Measurements from ENCODE around the gene CCDC85B. TPM values are rescaled to one million over a fixed set of nuclear protein-coding genes. Genes with fewer than 3 reads are reported as not detected.
"Not testable (repeated sequence)": the region's sequence is repeated elsewhere in the genome, so short reads cannot be mapped to it uniquely, and the experiment has no call there.

Gene CCDC85B
- total RNA-seq (ENCODE audit: insufficient read depth, low replicate concordance): 8.4 TPM

DNA sequence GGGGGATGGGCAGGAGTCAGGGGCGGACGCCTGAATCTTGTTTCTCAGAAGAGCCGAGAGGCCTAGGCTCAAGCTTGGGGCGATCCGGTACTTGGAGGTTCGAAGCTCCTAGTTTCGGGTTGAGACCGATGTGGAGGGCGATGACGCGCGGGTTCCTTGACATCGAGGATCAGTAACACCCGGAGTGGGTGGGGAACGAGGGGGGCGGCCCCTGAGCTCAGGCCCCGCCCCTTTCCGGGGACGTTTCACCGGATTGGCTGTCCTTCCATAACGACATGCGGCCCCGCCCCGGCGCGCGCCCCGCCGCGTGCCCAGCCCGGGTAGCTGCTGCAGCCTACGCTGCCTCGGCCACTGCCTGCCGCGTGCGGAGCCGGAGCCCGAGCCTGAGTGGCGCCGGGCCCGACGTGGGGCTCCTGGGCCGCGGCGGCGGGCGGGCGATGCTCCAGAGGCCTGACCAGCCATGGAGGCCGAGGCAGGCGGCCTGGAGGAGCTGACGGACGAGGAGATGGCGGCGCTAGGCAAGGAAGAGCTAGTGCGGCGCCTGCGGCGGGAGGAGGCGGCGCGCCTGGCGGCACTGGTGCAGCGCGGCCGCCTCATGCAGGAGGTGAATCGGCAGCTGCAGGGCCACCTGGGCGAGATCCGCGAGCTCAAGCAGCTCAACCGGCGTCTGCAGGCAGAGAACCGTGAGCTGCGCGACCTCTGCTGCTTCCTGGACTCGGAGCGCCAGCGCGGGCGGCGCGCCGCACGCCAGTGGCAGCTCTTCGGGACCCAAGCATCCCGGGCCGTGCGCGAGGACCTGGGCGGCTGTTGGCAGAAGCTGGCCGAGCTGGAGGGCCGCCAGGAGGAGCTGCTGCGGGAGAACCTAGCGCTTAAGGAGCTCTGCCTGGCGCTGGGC, at the start of gene CCDC85B:
CCDC85B (plus strand) TSS at position 350 of the 895 bp plus-strand sequence; CDS start at position 461, 111 bp downstream.
- DNase-seq (ENCODE audit: low spot score): peak; percentile 98

DNA sequence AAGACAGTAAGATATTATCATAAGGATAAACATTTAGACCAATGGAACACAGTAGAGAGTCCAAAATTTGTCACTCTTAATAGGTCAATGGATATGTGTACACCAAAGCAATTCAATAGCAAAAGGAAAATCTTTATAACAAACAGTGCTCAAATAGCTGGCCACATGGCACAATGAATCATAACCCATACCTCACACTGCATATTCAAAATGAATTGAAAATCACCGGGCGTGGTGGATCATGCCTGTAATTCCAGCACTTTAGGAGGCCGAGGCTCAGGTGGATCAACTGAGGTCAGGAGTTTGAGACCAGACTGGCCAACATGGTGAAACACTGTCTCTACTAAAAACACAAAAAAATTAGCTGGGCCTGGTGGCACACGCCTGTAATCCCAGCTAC, 48.3 kb upstream of the CCDC85B start:
- DNase-seq (ENCODE audit: low spot score): no peak

- no peak for DNase-seq (ENCODE audit: low spot score)
Measured at GRCh38 chr11:65843811-65844210, 46.7 kb upstream of the CCDC85B start.

GRCh38 chr11:65844231-65844872, 46.1 kb upstream of the CCDC85B start:
- DNase-seq (ENCODE audit: low spot score): no peak

- DNase-seq (ENCODE audit: low spot score): no peak
Measured at GRCh38 chr11:65847746-65848145, 42.7 kb upstream of the CCDC85B start.

- not testable (repeated sequence) for DNase-seq (ENCODE audit: low spot score)
Measured at GRCh38 chr11:65848693-65849092, 41.8 kb upstream of the CCDC85B start.

DNA sequence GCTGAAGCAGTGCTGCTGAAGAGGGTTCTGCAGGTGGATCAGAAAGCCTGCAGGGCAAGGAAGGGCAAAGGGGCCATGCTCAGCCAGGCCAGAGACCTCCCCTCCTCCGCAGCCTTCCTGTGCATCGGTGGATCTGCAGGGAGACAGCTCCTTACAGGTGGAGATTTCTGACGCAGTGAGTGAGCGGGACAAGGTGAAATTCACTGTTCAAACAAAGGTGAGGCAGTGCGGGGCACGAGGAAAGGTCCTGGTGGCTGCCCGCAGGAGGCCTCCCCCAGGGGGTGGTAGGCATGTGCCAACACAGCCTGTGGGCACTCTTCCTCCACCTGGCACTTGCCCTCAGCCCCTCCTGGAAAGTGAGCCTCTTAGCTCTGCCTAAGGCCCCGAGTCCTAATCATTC, 41.1 kb upstream of the CCDC85B start:
- DNase-seq (ENCODE audit: low spot score): no peak

DNA sequence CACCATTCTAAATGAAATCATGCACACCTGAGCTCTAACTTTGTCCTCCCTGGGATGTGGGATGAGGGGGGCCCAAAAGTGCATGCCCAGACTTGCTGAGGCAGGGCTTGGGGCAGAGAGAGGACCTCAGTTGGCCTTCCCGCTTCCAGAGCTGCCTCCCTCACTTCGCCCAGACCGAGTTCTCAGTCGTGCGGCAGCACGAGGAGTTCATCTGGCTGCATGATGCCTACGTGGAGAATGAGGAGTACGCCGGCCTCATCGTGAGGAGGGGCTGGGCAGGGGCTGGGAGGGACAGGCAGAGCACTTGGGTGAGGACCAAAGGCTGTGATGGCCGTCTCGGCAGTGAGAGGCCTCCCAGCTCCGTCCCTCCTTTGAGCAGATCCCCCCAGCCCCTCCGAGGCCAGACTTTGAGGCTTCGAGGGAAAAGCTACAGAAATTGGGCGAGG, 40.7 kb upstream of the CCDC85B start:
- no peak for DNase-seq (ENCODE audit: low spot score)

DNA sequence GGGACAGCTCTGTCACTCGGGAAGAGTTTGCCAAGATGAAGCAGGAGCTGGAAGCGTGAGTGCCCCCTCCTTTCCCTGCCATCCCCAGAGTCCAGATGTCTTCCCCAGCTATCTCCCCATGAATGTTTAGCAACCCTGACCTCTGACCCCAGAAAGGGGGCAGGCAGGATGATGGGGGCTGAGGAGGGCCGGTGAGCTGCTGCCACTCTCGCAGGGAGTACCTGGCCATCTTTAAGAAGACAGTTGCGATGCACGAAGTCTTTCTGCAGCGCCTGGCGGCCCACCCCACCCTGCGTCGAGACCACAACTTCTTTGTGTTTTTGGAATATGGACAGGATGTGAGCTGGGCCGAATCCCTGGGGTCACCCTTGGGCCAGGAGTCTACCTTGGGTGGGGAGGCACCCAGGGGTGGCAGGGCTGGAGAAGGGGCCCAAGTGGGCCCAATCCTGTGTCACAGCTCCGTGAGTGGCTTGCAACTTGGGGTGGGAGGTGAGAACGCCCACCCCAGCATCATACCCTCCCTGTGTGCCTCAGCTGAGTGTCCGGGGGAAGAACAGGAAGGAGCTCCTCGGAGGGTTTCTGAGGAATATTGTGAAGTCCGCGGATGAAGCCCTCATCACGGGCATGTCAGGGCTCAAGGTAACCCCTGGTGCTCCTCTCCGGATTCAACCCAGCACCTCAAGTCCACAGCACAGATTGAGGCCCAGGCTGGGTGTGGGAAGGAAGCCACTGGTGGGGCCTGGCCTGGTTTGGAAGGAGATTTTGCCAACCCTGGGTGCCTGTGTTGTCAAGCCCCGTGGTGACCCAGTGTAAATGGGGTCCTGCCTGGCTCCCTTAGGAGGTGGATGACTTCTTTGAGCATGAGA, 40.0 kb upstream of the CCDC85B start:
- DNase-seq (ENCODE audit: low spot score): no peak

DNA sequence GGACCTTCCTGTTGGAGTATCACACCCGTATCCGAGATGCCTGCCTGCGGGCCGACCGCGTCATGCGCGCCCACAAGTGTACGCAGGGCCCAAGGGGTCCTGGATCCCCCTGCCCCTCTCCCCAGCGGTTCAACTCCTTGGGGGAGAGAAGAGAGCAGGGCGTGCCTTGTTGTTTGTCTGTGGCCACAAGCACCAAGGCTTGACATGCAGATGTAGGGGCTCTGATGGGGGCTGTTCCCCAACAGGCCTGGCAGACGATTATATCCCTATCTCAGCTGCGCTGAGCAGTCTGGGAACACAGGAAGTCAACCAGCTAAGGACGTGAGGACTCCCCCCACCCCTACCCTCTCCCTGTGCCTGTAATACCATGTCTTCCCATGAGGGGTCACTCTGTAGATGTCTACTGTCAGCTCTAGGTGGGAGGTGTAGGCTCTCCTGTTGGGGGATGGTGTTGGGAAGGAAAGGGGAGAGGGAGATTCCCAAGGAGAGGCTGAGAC, 39.3 kb upstream of the CCDC85B start:
- DNase-seq (ENCODE audit: low spot score): no peak

DNA sequence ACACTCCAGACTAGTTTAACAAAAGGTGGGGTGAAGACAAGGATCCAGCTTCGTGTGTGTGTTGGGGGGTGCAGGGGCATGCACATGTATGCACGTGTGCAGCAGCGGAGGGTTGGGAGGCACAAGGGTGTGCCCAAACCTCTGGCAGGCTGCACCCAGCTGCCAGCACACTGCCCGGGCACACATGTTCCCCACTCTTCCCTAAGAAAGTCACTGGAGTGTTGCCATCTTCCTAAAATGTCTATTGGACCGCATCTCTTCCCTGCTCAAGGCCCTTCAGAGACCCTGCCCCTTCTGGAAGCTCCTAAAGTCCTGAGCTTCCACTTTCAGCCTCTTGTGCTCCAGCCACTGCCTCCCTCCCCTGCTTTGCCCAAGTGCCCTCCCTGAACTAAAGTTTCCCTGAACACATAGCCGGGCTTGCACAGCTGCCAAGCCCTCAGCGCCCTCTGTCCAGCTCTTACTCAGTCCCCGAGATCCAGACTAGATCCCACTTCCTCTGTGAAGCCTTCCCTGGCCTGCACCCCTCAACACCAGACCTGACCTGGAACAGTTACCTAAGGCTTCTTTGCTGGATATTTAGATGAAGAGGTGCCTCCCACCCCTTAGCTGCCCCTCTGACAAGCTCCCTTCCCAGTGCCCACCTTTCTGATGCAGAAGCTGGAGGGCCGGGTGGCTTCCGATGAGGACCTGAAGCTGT, 38.5 kb upstream of the CCDC85B start:
- no peak for DNase-seq (ENCODE audit: low spot score)

DNA sequence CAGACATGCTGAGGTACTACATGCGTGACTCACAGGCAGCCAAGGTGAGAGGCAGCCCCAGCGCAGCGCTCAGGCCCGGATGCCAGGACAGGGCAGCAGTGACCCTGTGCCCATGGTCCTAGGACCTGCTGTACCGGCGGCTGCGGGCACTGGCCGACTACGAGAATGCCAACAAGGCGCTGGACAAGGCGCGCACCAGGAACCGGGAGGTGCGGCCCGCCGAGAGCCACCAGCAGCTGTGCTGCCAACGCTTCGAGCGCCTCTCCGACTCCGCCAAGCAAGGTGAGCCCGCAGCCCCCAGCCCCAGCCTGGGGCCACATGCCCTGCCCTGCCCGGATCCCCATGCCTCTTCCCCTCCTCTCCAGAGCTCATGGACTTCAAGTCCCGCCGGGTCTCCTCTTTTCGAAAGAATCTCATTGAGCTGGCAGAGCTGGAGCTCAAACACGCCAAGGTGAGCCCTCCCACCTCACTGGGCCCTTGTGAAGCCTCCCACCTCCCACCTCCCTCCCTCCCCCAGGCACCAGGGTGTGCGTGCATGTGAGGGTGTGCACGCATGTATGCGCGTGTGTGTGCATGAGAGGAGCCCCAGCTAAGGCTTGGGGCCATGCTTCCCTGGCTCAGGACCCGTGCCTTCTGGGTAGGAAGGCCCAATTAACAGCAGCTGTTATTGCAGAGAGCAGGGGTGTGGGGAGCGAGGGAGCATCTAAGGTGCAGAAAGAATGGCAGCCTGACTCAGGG, 37.8 kb upstream of the CCDC85B start:
- no peak for DNase-seq (ENCODE audit: low spot score)

DNA sequence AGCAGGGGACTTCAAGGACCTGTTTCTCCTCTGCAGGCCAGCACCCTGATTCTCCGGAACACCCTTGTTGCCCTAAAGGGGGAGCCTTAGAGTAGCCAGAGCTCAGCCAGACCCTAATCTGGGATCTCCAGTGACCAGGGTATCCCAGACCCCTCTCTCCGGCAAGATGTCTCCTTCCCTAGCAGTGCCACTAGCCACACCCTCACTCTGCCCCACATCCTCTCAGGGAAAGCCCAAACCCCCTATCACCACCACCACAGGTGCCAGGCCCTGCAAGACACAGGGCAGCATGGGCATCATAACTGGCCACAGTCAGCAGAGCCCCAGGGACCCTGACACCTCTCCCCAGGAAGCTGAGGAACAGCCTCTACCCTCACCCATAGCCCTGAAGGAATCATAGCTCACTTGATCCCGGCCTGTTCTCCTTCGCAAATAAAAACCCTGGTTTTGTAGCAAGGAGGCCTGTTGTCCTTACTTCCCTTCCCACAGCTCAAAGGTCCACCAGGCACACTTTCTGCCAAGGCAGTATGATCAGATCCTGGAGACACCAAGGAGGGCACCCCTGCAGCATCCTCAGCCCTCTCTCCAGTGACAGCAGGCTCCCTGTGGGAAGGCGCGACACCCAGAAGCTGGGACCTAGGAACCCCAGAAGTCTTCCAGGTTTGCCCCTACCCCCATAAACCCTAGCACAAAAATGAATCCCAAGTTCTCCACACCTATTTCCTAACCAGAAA, 37.1 kb upstream of the CCDC85B start:
- no peak for DNase-seq (ENCODE audit: low spot score)

GRCh38 chr11:65854161-65854592, 36.3 kb upstream of the CCDC85B start:
- no peak for DNase-seq (ENCODE audit: low spot score)

GRCh38 chr11:65854852-65855837, 35.3 kb upstream of the CCDC85B start:
- DNase-seq (ENCODE audit: low spot score): no peak

DNA sequence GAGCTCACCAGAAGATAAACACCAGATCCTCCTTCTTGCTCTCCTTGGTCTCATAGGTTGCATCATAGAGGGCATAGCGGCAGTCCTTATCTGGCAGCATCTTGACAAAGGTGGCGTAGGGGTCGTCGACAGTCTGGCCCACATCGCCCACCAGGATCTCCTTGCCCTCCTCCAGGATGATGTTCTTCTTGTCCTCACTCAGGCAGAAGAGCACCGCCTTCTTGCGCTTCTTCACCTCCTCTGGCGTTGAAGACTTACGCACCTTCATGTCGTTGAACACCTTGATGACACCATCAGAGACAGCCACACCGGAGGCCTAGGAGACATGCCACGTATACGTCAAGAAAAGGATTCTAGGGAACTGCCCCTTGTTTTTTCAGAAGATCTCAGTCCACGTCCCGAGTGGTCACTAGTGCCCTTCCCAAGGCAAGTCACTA, 34.5 kb upstream of the CCDC85B start:
- no peak for DNase-seq (ENCODE audit: low spot score)

GRCh38 chr11:65856689-65857499, 33.6 kb upstream of the CCDC85B start:
- DNase-seq (ENCODE audit: low spot score): peak; percentile 84
